Measurements from ENCODE around the gene ADAMTS2. TPM values are rescaled to one million over a fixed set of nuclear protein-coding genes. Genes with fewer than 3 reads are reported as not detected.

ADAMTS2 gene
- total and polyA plus RNA-seq, 10 donors = 4.0 to 101 (median 47.5) TPM

- H3K9me3 ChIP-seq = no peaks in the 10 kb centered on the region
- WGBS, 5 donors = 88 to 94% (median 90%) methylated on average over 12 to 15 of the region's 15 CpGs
- H3K36me3 ChIP-seq = peaks cover 0 to 19% (median 0%) of the 10 kb centered on the region in 6 donors
- intact Hi-C loops (cut with DNase I; ENCODE audit: low total_unique reads) = no loop called here
- peak; percentile 64 for DNase-seq
- no peak overlapping the region for H3K27ac ChIP-seq
- H3K4me3 ChIP-seq = no peak overlapping the region
- peaks cover 11 to 36% (median 22%) of the 10 kb centered on the region in 6 donors for H3K4me1 ChIP-seq
- H3K27me3 ChIP-seq (replicated peaks in 1 of 7) = no peaks in the 10 kb centered on the region
- TF ChIP-seq POLR2A (IDR thresholded peaks at IDR 0.05) (no peak), POLR2AphosphoS5 (IDR thresholded peaks at IDR 0.05) (no peak), CTCF (IDR thresholded peaks at IDR 0.05 in 8 of 11, conservative IDR thresholded peaks at IDR 0.05 in 3 of 11) (no peak)
These were observed 150.9 kb downstream of the ADAMTS2 start for GRCh38 chr5:179194201-179194910.

- Histone ChIP-seq H3K27me3 (replicated peaks in 1 of 7) (no peaks in the 10 kb centered on the region), H3K4me1 (peaks cover 11 to 36% (median 22%) of the 10 kb centered on the region in 6 donors), H3K27ac (no peak overlapping the region), H3K9me3 (no peaks in the 10 kb centered on the region), H3K4me3 (no peak overlapping the region), H3K36me3 (peaks cover 0 to 16% (median 0%) of the 10 kb centered on the region in 6 donors)
- no peak for DNase-seq
- intact Hi-C loops (cut with DNase I; ENCODE audit: low total_unique reads) = no loop called here
- TF ChIP-seq CTCF (IDR thresholded peaks at IDR 0.05 in 8 of 11, conservative IDR thresholded peaks at IDR 0.05 in 3 of 11) = no peak
- no peak for TF ChIP-seq POLR2A (IDR thresholded peaks at IDR 0.05)
- no peak for TF ChIP-seq POLR2AphosphoS5 (IDR thresholded peaks at IDR 0.05)
- 72 to 89% (median 87%) methylated on average over 5 to 11 of the region's 11 CpGs for WGBS, 5 donors
These were observed 151.5 kb downstream of the ADAMTS2 start for GRCh38 chr5:179193746-179194145.

GRCh38 chr5:179192891-179193470, 152.3 kb downstream of the ADAMTS2 start:
- H3K4me3 ChIP-seq = no peak overlapping the region
- WGBS, 5 donors = 83 to 91% (median 85%) methylated on average over 22 of the region's 22 CpGs
- intact Hi-C loops (cut with DNase I; ENCODE audit: low total_unique reads) = no loop called here
- TF ChIP-seq POLR2A (IDR thresholded peaks at IDR 0.05) (no peak), CTCF (IDR thresholded peaks at IDR 0.05 in 8 of 11, conservative IDR thresholded peaks at IDR 0.05 in 3 of 11) (no peak), POLR2AphosphoS5 (IDR thresholded peaks at IDR 0.05) (no peak)
- H3K36me3 ChIP-seq = peaks cover 0 to 13% (median 0%) of the 10 kb centered on the region in 6 donors
- no peak overlapping the region for H3K27ac ChIP-seq
- H3K27me3 ChIP-seq (replicated peaks in 1 of 7) = no peaks in the 10 kb centered on the region
- DNase-seq = peak; percentile 51
- H3K9me3 ChIP-seq = no peaks in the 10 kb centered on the region
- H3K4me1 ChIP-seq = peaks cover 11 to 36% (median 22%) of the 10 kb centered on the region in 6 donors

- no peak for TF ChIP-seq CTCF (IDR thresholded peaks at IDR 0.05 in 8 of 11, conservative IDR thresholded peaks at IDR 0.05 in 3 of 11)
- no peak for TF ChIP-seq POLR2AphosphoS5 (IDR thresholded peaks at IDR 0.05)
- no peak for TF ChIP-seq POLR2A (IDR thresholded peaks at IDR 0.05)
- DNase-seq = peak; percentile 65
- H3K4me3 ChIP-seq = no peak overlapping the region
- H3K27me3 ChIP-seq (replicated peaks in 1 of 7) = no peaks in the 10 kb centered on the region
- 35 to 43% (median 36%) methylated on average over 18 to 20 of the region's 20 CpGs for WGBS, 5 donors
- H3K27ac ChIP-seq = no peak overlapping the region
- intact Hi-C loops (cut with DNase I; ENCODE audit: low total_unique reads) = no loop called here
- no peaks in the 10 kb centered on the region for H3K9me3 ChIP-seq
- H3K36me3 ChIP-seq = peaks cover 0 to 13% (median 0%) of the 10 kb centered on the region in 6 donors
- peaks cover 11 to 42% (median 25%) of the 10 kb centered on the region in 6 donors for H3K4me1 ChIP-seq
These were observed 152.9 kb downstream of the ADAMTS2 start for GRCh38 chr5:179192185-179192890.
